Large intestine (tissue), 3 donors: ENCODE measurements around the gene ZNF286A. TPM values are rescaled to one million over a fixed set of nuclear protein-coding genes. Genes with fewer than 3 reads are reported as not detected.
"Not testable (repeated sequence)": the region's sequence is repeated elsewhere in the genome, so short reads cannot be mapped to it uniquely, and the experiment has no call there.

Source experiments
- DNase-seq, 2 donors: peaks; one replicate each; pipeline versions ENCODE4 v3.0.0 to v3.0.0-alpha.2; 2013
- H3K27ac ChIP-seq: one replicate; pipeline ENCODE4 v1.5.1; 2013; ENCODE audit warnings: low read length
- H3K27me3 ChIP-seq: 2 replicates; pipeline ENCODE4 v1.6.1; 2013; ENCODE audit warnings: low read length; ENCODE audit not compliant: control insufficient read depth, insufficient read depth
- H3K36me3 ChIP-seq: 2 replicates; pipeline ENCODE4 v1.6.1; 2013; ENCODE audit warnings: low read length; ENCODE audit not compliant: control insufficient read depth, insufficient read depth
- H3K4me1 ChIP-seq: one replicate; pipeline ENCODE4 v1.6.1; 2013; ENCODE audit warnings: low read length; ENCODE audit not compliant: control insufficient read depth, insufficient read depth
- H3K4me3 ChIP-seq: one replicate; pipeline ENCODE4 v1.5.1; 2013; ENCODE audit warnings: low read length
- H3K9me3 ChIP-seq: one replicate; pipeline ENCODE4 v1.6.1; 2013; ENCODE audit warnings: mild to moderate bottlenecking, low read depth, low read length, moderate library complexity; ENCODE audit not compliant: control insufficient read depth
- WGBS: methylation state at CpG from one replicate; pipeline ENCODE4 v1.1.5; 2013; ENCODE audit warnings: low lambda C conversion rate; ENCODE audit not compliant: insufficient coverage; 5-methylcytosine and 5-hydroxymethylcytosine counted together
- polyA plus RNA-seq: library from polyadenylated mRNA; unstranded; fragments of 120-200 nt; gene quantifications from one replicate; pipeline ENCODE4 v1.2.1, GENCODE V29; 2013

The ZNF286A gene
- polyA plus RNA-seq, 1 donor = 18.1 TPM

DNA sequence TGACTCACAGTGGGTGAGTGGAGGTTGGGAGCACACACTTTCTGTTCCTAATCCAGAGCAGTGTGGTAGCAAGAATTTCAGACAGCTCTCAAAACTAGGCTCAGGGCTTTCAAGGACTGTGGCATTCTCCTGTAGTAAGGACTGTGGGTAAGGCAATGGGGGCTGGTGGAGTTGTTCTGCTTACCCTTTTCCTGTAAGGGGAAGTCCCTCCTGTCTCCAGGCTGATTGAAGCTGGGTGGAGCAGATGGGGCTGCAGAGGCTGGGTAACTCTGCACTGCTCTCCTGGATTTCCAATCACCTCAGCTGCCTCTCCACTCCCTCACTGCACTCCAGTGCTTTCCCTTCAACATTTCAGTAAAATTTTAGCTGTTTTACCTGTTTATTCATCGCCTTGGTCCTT is 12.1 kb upstream of the ZNF286A start:
- H3K4me1 ChIP-seq, H3K9me3 ChIP-seq, H3K4me3 ChIP-seq, H3K27me3 ChIP-seq, H3K27ac ChIP-seq, H3K36me3 ChIP-seq, DNase-seq: not testable (repeated sequence)
- no CpG with 5 or more reads among the region's 1 CpG for WGBS

DNA sequence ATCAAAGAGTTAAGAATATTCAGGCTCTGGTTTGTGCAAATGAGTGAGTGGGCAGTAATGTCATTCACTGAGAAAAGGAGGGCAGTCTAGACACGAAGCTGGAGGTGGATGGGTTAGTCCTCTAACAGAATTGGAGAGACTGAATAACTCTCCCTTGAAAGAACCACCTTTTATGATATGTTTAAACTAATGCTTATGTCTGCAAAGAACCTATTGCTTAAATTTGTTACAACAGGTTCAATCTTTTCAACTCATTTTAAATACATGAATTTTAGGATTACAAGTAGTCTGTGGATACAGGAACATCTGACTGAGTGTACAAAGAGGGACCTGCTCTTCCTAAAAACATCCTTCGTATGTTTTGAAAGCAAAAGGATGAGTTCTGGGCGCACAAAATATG is 585 bp upstream of the ZNF286A start:
- H3K27ac ChIP-seq, H3K9me3 ChIP-seq, DNase-seq, H3K4me1 ChIP-seq, H3K27me3 ChIP-seq, H3K36me3 ChIP-seq: not testable (repeated sequence)
- WGBS = no CpG with 5 or more reads among the region's 3 CpGs
- H3K4me3 ChIP-seq = peak overlapping the region; percentile 60

DNA sequence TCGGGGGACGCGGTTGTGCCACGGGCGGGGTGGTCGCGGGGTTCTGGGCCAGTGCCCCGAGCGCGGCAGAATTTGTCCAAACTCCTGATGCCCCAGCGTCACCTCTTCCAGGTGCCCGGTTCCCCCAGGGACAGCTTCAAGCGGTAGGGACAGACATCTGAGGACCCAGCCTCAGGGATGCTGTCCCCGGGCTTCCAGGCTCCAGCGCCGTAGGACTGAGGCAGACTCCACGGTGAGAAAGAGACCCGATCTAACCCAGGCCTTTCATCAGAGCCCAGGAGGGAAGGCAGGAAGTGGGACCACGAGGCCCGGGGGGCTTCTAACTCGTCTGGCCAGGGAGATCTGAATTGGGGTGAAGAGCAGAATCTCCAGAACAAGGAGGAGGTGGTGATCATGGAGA is 385 bp downstream of the ZNF286A start:
- not testable (repeated sequence) for DNase-seq, H3K36me3 ChIP-seq, H3K9me3 ChIP-seq, H3K27me3 ChIP-seq, H3K4me1 ChIP-seq, H3K27ac ChIP-seq
- peak overlapping the region; percentile 60 for H3K4me3 ChIP-seq
- no CpG with 5 or more reads among the region's 21 CpGs for WGBS

DNA sequence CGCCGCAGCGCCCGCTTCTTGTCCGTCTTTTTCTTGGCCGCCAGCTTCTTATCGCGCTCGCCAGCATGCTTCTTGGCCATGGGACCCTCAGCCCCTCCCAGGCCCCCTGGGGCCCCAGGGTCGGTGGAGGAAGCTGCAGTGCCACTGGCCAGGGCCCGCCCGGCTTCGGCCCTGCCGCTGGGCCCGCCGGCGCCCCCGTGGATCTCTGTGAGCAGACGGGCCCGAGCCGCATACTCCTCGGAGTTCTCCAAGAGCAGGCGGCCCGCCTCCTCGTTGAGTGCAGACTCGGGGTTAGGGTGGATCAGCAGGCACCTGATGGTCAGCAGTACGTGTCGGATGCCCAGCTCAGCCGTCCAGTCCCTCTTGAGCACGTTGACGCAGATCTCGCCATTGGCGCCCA is 4.7 kb downstream of the ZNF286A start:
- no CpG with 5 or more reads among the region's 33 CpGs for WGBS
- H3K4me3 ChIP-seq, H3K4me1 ChIP-seq, H3K27ac ChIP-seq, DNase-seq, H3K27me3 ChIP-seq: not testable (repeated sequence)
- H3K36me3 ChIP-seq = peaks cover 20% of the 10 kb centered on the region
- H3K9me3 ChIP-seq = peaks cover 15% of the 10 kb centered on the region

DNA sequence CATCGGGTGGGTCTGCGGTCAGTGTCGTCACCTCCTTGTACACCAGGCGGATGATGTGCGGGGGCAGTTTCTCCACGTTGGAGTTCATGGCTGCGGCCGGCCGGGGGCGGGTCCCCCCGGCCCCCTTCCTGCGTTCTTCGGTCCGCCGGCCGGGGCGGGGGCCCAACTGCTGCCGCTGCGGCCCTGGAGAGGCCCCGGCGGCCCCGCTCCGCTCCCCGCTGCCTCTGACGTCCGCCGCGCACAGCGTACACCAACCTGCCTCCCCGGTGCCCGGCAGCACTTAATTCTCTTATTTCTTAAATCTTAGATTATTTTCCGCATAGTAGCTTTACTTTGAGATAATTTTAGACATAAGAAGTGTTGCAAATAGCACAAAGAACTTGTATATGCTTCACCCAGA is 5.3 kb downstream of the ZNF286A start:
- H3K27ac ChIP-seq, H3K27me3 ChIP-seq, H3K4me1 ChIP-seq, H3K4me3 ChIP-seq, DNase-seq: not testable (repeated sequence)
- peaks cover 15% of the 10 kb centered on the region for H3K9me3 ChIP-seq
- peaks cover 20% of the 10 kb centered on the region for H3K36me3 ChIP-seq
- 100% methylated on average over 1 of the region's 32 CpGs for WGBS

DNA sequence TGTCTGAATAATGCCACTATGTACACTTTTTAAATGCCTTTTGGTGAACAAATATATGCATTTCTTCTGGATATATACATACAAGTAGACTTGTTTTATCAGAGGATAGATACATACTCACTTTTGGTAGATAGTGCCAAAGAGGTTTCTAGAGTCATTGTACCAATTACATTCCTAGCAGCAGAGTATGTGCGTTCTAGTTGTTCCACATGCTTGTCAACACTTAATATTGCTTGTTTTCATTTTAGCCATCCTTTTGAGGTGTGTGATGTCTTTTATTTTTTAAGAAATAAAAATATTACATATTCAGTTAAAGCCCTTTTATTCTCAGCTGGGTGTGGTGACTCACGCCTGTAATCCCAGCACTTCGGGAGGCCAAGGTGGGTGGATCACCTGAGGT is 9.3 kb downstream of the ZNF286A start:
- H3K27ac ChIP-seq, H3K4me1 ChIP-seq, H3K27me3 ChIP-seq, H3K4me3 ChIP-seq, DNase-seq: not testable (repeated sequence)
- WGBS = no CpG with 5 or more reads among the region's 3 CpGs
- Histone ChIP-seq H3K9me3 (peaks cover 15% of the 10 kb centered on the region), H3K36me3 (peaks cover 20% of the 10 kb centered on the region)

DNA sequence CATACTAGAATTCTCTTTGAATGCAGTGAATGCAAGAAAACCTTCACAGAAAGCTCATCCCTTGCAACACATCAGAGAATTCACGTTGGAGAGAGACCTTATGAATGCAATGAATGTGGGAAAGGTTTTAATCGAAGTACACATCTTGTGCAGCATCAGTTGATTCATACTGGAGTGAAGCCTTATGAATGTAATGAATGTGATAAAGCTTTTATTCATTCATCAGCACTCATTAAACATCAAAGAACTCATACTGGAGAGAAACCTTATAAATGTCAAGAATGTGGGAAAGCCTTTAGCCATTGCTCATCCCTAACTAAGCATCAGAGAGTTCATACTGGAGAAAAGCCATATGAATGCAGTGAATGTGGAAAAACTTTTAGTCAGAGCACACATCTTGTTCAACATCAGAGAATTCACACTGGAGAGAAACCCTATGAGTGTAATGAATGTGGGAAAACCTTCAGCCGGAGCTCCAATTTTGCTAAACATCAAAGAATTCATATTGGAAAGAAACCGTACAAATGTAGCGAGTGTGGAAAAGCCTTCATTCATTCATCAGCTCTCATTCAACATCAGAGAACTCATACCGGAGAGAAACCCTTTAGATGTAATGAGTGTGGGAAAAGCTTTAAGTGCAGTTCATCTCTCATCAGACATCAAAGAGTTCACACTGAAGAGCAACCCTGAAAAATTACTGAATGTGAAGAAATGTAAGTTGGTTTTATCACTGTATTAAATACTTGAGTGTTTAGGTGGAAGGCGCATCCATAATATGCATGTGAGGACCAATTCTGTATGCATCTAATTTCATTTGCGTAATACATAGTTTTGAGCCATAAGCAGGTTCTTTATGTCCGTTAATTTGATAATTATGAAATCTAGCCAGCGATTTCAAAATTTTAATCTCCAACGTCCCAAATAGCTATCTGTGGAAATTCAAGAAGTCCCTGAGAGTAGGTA is 17.3 kb downstream of the ZNF286A start:
- not testable (repeated sequence) for H3K36me3 ChIP-seq, H3K27me3 ChIP-seq, H3K27ac ChIP-seq, DNase-seq, H3K4me3 ChIP-seq, H3K4me1 ChIP-seq, H3K9me3 ChIP-seq
- WGBS = 80% methylated on average over 1 of the region's 11 CpGs

DNA sequence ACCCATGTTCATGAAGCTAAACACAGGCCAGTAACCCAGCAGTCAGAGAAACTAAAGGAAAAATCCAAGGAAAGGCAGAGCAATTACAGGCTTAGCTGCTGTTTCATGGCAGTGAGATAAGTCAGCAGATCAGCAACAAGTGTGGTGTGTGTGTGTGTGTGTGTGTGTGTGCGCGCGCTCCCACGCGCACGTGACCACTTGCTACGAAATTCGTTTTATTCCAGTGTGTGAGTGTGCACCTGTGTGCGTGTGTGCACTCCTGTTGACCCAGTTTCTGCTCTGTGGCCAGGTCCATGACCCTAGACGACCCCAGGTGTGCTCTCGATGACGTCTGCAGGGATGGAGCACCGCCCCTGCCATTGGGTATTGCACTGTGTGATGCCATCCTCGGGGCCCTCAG is 31.0 kb downstream of the ZNF286A start:
- not testable (repeated sequence) for H3K27me3 ChIP-seq, H3K4me3 ChIP-seq, H3K4me1 ChIP-seq, H3K36me3 ChIP-seq, DNase-seq, H3K9me3 ChIP-seq, H3K27ac ChIP-seq
- WGBS = no CpG with 5 or more reads among the region's 14 CpGs

DNA sequence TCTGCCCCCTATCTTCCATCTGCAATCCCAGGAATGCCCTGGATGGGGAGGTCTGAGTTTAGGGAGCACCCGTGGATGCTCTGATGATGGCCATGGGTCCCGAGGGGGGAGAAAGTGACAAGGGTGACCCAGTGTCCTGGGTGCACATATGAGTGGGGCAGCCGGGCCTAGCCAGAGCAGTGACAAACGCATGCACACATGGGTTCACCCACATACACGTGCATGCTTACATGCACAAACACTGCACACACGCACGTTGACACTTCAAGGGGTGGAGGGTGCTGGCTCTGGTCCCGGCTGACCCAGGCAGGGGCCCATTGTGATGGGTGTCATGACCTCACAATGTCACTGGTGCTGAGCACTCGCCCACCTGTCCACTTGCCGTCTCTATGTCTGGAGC is 32.3 kb downstream of the ZNF286A start, which contains the start of gene TBC1D26:
TBC1D26 (plus strand) TSS at position 384 of the 400 bp plus-strand sequence. CDS start 3,066 bp downstream, outside the sequence.
- not testable (repeated sequence) for H3K27ac ChIP-seq, H3K4me1 ChIP-seq, H3K4me3 ChIP-seq, H3K36me3 ChIP-seq, H3K27me3 ChIP-seq, DNase-seq, H3K9me3 ChIP-seq
- WGBS = no CpG with 5 or more reads among the region's 10 CpGs

DNA sequence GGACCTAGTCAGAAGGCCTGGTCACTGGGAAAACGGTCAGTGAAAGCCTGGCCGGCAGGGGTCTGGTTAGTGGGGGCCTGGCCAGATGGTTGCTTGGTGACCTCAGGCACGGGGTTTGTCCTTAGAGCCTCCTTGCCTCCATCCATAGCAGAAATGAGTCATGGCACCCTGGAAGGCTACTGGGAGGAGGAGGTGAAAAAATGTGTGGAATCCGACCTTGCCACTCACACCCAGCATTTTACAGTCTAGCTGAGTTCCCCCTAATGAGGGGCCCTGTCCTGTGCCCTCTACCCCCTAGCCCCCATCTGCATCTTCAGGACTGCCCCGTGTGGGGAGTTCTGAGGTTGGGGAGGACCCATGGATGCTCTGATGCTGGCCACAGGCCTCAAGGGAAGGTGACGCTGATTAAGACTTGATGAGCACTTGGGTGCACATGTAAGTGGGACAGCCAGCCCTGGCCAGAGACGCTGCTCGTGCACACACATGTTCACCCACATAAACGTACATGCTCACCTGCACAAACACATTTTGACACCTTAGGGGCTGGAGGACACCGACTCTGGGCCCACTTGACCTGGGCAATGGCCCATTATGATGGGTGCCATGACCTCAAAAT is 33.7 kb downstream of the ZNF286A start:
- H3K4me3 ChIP-seq, H3K4me1 ChIP-seq, H3K9me3 ChIP-seq, H3K36me3 ChIP-seq, H3K27me3 ChIP-seq, DNase-seq, H3K27ac ChIP-seq: not testable (repeated sequence)
- no CpG with 5 or more reads among the region's 10 CpGs for WGBS
